HL-60 (cell line): ENCODE measurements around the gene STXBP5.
A peak's percentile ranks its signal among the peaks of the same experiment; 100 is the strongest.

ENCODE experiments used
- DNase-seq, 2 experiments: peaks; one replicate each; pipeline ENCODE4 v3.0.0-alpha.2; 2010 to 2020; ENCODE audit warnings: low read depth in 1 of 2, low spot score in 1 of 2
- H3K27ac ChIP-seq: fragments of 250-450 bp; sonication (Bioruptor Pico); replicated peaks from 2 replicates; pipeline ENCODE4 v1.5.1; 2020; ENCODE audit warnings: mild to moderate bottlenecking, moderate library complexity
- H3K27me3 ChIP-seq: fragments of 250-450 bp; sonication (Bioruptor Pico); 2 replicates; pipeline ENCODE4 v1.5.1; 2021; ENCODE audit warnings: mild to moderate bottlenecking, moderate library complexity; ENCODE audit not compliant: insufficient read depth, poor library complexity, severe bottlenecking
- H3K4me3 ChIP-seq: replicated peaks from 2 replicates; pipeline ENCODE4 v1.5.1; 2011; ENCODE audit warnings: mild to moderate bottlenecking, control low read depth, low read length; ENCODE audit not compliant: insufficient read depth
- CTCF ChIP-seq: IDR thresholded peaks from one replicate; pipeline ENCODE4 v1.5.1; 2011; ENCODE audit warnings: low read length, control low read depth, inconsistent platforms; ENCODE audit not compliant: insufficient read depth
- GABPA ChIP-seq: IDR thresholded peaks from 2 replicates; pipeline ENCODE4 v1.6.1; 2012; ENCODE audit warnings: low read depth
- POLR2AphosphoS5 ChIP-seq: IDR thresholded peaks from 2 replicates; pipeline ENCODE4 v1.6.1; 2012; ENCODE audit warnings: low read depth
- SPI1 ChIP-seq: IDR thresholded peaks from 2 replicates; pipeline ENCODE4 v1.6.1; 2012; ENCODE audit warnings: low read depth, mild to moderate bottlenecking, borderline replicate concordance
- TF ChIP-seq, protein P1 (sequence below): IDR thresholded peaks from 2 replicates; pipeline ENCODE4 v1.6.1; 2012; ENCODE audit warnings: low read depth; ENCODE audit not compliant: insufficient replicate concordance

STXBP5 gene

DNA sequence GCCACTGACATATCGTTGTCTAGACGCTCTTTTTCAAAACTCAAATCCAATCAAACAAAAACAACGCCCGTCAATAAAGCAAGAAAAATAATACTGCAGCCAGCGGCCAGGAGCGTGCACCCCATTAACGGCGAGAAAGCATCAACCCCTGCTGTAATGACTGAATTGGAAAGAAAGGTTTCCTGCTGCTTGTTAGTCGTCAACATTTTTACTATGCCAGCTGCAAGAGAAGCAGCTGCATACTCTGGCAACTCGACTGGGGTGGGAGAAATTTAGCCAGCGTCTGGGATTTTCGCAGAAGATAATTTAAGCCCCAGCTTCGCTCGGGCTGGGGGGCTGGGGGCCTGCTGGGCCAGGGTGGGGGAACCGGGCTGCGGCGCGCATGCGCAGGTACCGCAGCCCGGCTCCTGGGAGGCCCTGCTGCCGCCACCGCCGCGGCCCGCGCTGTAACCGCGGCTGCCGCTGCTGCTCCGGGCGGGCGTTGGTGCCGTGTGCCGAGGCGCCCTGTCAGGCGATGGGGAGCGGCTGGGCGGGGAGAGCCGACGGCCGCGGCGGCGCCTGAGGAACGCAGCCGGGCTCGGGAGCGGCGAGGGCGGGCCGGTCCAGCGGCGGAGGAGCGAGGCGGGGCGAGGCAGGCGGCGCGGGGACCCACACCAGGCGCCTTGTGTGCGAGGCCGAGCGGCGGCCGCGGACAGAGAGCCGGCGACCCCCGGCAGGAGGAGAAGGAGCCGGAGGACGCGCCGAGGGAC is 732 bp upstream of the STXBP5 start:
- peak in 1 of 2 experiments; percentile 69 for DNase-seq
- Histone ChIP-seq H3K27me3 (no peaks in the 10 kb centered on the region), H3K4me3 (peak overlapping the region; percentile 92), H3K27ac (peak overlapping the region; percentile 90)
- TF ChIP-seq POLR2AphosphoS5 (0 out of 2 replicates have a peak, but pooled peaks have one; percentile 4), CTCF (no peak), GABPA (no peak), SPI1 (no peak)
- TF ChIP-seq, protein P1, sequence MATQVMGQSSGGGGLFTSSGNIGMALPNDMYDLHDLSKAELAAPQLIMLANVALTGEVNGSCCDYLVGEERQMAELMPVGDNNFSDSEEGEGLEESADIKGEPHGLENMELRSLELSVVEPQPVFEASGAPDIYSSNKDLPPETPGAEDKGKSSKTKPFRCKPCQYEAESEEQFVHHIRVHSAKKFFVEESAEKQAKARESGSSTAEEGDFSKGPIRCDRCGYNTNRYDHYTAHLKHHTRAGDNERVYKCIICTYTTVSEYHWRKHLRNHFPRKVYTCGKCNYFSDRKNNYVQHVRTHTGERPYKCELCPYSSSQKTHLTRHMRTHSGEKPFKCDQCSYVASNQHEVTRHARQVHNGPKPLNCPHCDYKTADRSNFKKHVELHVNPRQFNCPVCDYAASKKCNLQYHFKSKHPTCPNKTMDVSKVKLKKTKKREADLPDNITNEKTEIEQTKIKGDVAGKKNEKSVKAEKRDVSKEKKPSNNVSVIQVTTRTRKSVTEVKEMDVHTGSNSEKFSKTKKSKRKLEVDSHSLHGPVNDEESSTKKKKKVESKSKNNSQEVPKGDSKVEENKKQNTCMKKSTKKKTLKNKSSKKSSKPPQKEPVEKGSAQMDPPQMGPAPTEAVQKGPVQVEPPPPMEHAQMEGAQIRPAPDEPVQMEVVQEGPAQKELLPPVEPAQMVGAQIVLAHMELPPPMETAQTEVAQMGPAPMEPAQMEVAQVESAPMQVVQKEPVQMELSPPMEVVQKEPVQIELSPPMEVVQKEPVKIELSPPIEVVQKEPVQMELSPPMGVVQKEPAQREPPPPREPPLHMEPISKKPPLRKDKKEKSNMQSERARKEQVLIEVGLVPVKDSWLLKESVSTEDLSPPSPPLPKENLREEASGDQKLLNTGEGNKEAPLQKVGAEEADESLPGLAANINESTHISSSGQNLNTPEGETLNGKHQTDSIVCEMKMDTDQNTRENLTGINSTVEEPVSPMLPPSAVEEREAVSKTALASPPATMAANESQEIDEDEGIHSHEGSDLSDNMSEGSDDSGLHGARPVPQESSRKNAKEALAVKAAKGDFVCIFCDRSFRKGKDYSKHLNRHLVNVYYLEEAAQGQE: peak; percentile 12

DNA sequence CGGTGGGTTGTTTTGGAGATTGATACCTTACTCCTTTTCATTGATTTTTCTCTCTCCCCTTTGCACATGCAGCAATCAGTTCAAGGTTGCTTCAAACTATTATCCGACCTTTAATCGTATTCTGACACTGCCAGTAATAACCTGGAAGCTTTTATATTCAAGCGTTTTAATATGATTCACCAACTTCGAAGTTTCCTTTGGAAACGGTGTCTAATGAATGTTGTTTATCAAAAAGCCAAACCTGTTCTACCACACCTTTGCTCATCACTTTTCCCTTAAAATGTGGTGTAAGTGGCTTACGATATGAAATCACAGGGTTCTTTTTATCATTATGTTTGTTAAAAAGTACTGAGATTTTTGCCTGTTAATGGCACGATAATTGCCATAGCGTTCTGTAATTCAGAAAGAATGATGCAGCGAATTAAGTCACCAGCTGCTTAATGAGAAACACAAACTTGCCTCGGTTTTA is 660 bp downstream of the STXBP5 start:
- no peak for DNase-seq
- Histone ChIP-seq H3K4me3 (peak overlapping the region; percentile 92), H3K27me3 (no peaks in the 10 kb centered on the region), H3K27ac (peak overlapping the region; percentile 89)
- no peak for TF ChIP-seq SPI1
- no peak for TF ChIP-seq GABPA
- TF ChIP-seq, protein P1: no peak
- no peak for TF ChIP-seq POLR2AphosphoS5
- no peak for TF ChIP-seq CTCF

- TF ChIP-seq SPI1: no peak
- TF ChIP-seq, protein P1: no peak
- TF ChIP-seq POLR2AphosphoS5: no peak
- no peak for TF ChIP-seq GABPA
- TF ChIP-seq CTCF: no peak
- no peak for DNase-seq
- H3K27me3 ChIP-seq: no peaks in the 10 kb centered on the region
- peak overlapping the region; percentile 89 for H3K27ac ChIP-seq
- H3K4me3 ChIP-seq: peak overlapping the region; percentile 92
Observed at GRCh38 chr6:147205690-147206600, 1.7 kb downstream of the STXBP5 start.
